PC-9 (cell line): Measurements from ENCODE around the gene LCP1. TPM values are rescaled to one million over a fixed set of nuclear protein-coding genes. Genes with fewer than 3 reads are reported as not detected.

Experiments used
- BruUV-seq: library from RNA; stranded (reverse); fragments of 400-500 nt; replicated peaks from 2 replicates; lab custom pipeline; 2021; lab: Mats Ljungman, UMichigan
- CTCF ChIA-PET: fragments of 300-600 bp; sonication (Branson Sonifier 250); formaldehyde crosslinking; loops from one replicate; lab custom pipeline; 2022; ENCODE audit warnings: antibody characterized with exemption; lab: Charles Lee
- POLR2A ChIA-PET: fragments of 300-600 bp; sonication (Branson Sonifier 250); formaldehyde crosslinking; loops from one replicate; lab custom pipeline; 2022; ENCODE audit warnings: antibody characterized with exemption; ENCODE audit not compliant: unreplicated experiment; lab: Charles Lee
- DNase-seq, 2 experiments: peaks; one replicate each; pipeline versions ENCODE4 v3.0.0 to v3.0.0-alpha.2; 2015 to 2022; ENCODE audit warnings: mixed read lengths in 1 of 2
- H2AFZ ChIP-seq: fragments of 200-600 bp; sonication (generic); 2 replicates; pipeline ENCODE4 v1.8.1; 2017; ENCODE audit warnings: antibody characterized with exemption
- H3F3A ChIP-seq: fragments of 200-600 bp; sonication (generic); 2 replicates; pipeline ENCODE4 v1.8.1; 2017; ENCODE audit warnings: antibody characterized with exemption, mild to moderate bottlenecking, low read depth; ENCODE audit not compliant: insufficient read depth
- H3K27ac ChIP-seq: fragments of 200-600 bp; sonication (generic); 2 replicates; pipeline ENCODE4 v1.6.1; 2016; ENCODE audit warnings: mixed run types
- H3K27me3 ChIP-seq: fragments of 200-600 bp; sonication (generic); 2 replicates; pipeline ENCODE4 v1.6.1; 2016; ENCODE audit warnings: low read depth, mixed run types; ENCODE audit not compliant: insufficient read depth
- H3K36me3 ChIP-seq: fragments of 200-600 bp; sonication (generic); 2 replicates; pipeline ENCODE4 v1.6.1; 2016; ENCODE audit warnings: low read depth, mixed run types
- H3K4me1 ChIP-seq: fragments of 200-600 bp; sonication (generic); replicated peaks from 2 replicates; pipeline ENCODE4 v1.6.1; 2016; ENCODE audit warnings: mixed run types; ENCODE audit not compliant: insufficient read depth
- H3K4me2 ChIP-seq: fragments of 200-600 bp; sonication (generic); 2 replicates; pipeline ENCODE4 v1.6.1; 2017; ENCODE audit warnings: mixed run types
- H3K4me3 ChIP-seq: fragments of 200-600 bp; sonication (generic); 2 replicates; pipeline ENCODE4 v1.6.1; 2016; ENCODE audit warnings: mixed run types
- H3K79me2 ChIP-seq: fragments of 200-600 bp; sonication (generic); 2 replicates; pipeline ENCODE4 v1.6.1; 2017; ENCODE audit warnings: low read depth, mixed run types
- H3K9me2 ChIP-seq: fragments of 200-600 bp; sonication (generic); 2 replicates; pipeline ENCODE4 v1.8.1; 2017; ENCODE audit warnings: mild to moderate bottlenecking; ENCODE audit not compliant: insufficient read depth
- H3K9me3 ChIP-seq: fragments of 200-600 bp; sonication (generic); 2 replicates; pipeline ENCODE4 v1.8.1; 2016; ENCODE audit warnings: low read depth; ENCODE audit not compliant: insufficient read depth
- H4K20me1 ChIP-seq: fragments of 200-600 bp; sonication (generic); 2 replicates; pipeline ENCODE4 v1.8.1; 2017; ENCODE audit not compliant: insufficient read depth
- EZH2 ChIP-seq: fragments of 200-600 bp; sonication (generic); IDR thresholded peaks from 2 replicates; pipeline ENCODE4 v1.8.0; 2017; ENCODE audit warnings: antibody characterized with exemption, low read depth
- intact Hi-C: fragments of 100-400 bp; cut with micrococcal nuclease; formaldehyde crosslinking; loops from one replicate; pipeline ENCODE4 v1.10.0; 2022; ENCODE audit not compliant: unreplicated experiment
- total RNA-seq: library from RNA; stranded (reverse); gene quantifications from 2 replicates; pipeline ENCODE4 v1.2.3, GENCODE V29; 2021
- TF ChIP-seq, protein P1 (sequence below): fragments of 200-600 bp; sonication (generic); conservative IDR thresholded peaks from 2 replicates; pipeline ENCODE4 v1.6.1; 2017; ENCODE audit warnings: mixed run types, antibody characterized with exemption, mild to moderate bottlenecking, moderate library complexity

LCP1 gene
- total RNA-seq, 1 experiment from 2014 or later, result 197 TPM

DNA sequence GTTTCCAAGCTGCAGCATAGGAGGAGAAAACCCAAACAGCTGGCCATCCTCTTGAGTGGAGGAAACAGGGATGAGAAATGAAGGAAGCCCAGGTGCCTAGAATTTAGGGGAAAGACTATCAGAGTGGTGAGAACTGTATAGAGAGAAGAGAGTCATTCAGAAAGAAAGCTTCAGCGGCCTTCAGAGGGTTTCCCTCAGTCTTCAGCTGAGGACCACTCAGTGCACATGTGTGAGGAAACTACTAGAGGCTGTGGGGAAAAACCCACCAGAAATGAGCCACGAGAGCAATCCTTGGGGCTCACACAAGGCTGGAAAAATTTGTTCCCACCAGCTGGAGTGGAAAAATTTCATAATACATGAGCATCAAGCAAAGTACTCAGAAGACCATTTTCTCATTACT lies 41.9 kb downstream of the LCP1 start:
- peaks cover 15% of the 10 kb centered on the region for H3K4me1 ChIP-seq
- H3K4me2 ChIP-seq, result no peak overlapping the region
- H4K20me1 ChIP-seq, result 0 out of 2 replicates have a peak, but pooled peaks cover 4% of the 10 kb centered on the region
- no peaks in the 10 kb centered on the region for H3K27me3 ChIP-seq
- H3K79me2 ChIP-seq, result no peaks in the 10 kb centered on the region
- no peaks in the 10 kb centered on the region for H3K9me3 ChIP-seq
- no peak for TF ChIP-seq EZH2
- TF ChIP-seq, protein P1, sequence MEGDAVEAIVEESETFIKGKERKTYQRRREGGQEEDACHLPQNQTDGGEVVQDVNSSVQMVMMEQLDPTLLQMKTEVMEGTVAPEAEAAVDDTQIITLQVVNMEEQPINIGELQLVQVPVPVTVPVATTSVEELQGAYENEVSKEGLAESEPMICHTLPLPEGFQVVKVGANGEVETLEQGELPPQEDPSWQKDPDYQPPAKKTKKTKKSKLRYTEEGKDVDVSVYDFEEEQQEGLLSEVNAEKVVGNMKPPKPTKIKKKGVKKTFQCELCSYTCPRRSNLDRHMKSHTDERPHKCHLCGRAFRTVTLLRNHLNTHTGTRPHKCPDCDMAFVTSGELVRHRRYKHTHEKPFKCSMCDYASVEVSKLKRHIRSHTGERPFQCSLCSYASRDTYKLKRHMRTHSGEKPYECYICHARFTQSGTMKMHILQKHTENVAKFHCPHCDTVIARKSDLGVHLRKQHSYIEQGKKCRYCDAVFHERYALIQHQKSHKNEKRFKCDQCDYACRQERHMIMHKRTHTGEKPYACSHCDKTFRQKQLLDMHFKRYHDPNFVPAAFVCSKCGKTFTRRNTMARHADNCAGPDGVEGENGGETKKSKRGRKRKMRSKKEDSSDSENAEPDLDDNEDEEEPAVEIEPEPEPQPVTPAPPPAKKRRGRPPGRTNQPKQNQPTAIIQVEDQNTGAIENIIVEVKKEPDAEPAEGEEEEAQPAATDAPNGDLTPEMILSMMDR, result no peak
- no TSS peak for BruUV-seq
- POLR2A ChIA-PET, result interaction anchor here (0.6 kb wide), 1 partner anchor 42 kb away, joined by 12 read pairs; the partner anchor contains the start of gene LCP1
- no peaks in the 10 kb centered on the region for H3K9me2 ChIP-seq
- no peak overlapping the region for H3K27ac ChIP-seq
- peaks cover 26% of the 10 kb centered on the region for H3F3A ChIP-seq
- intact Hi-C loops, result no loop called here
- H3K4me3 ChIP-seq, result no peak overlapping the region
- no peak overlapping the region for H2AFZ ChIP-seq
- DNase-seq, result no peak
- peaks cover 34% of the 10 kb centered on the region for H3K36me3 ChIP-seq
- CTCF ChIA-PET, result no interaction called here

DNA sequence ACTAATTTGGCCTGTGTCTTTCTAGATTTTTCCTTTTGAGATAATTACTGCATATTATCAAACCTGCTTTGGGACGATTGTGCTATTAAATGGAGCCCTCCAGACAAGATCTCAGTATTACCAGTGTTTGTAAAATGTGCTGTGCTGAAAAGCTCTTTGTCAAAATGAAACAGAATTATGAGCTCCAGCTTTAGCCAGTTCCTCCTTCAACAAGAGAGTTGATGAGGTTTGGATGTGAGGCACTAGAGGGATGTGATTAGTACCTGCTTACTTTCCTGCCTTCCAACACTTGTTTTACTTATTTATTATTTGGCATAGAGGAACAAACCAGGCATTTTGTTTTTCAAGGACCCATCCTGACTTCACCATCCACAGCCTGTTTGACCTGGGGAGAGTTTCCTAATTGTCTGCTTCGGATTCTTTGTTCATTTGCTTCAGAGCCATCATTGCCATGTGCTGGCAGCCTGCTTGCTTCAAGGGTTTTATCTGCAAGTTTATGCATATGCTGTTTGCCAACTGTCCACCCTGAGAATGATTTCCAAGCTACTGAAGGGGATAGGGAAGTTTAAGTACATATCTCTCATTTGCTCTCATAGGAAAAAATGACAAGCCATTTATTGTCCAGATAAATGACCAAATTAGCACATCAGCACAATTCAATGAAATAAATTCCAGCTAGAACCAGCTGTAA lies 44.2 kb downstream of the LCP1 start:
- no peak overlapping the region for H3K27ac ChIP-seq
- no peak for DNase-seq
- ChIA-PET CTCF (no interaction called here), POLR2A (no interaction called here)
- H3F3A ChIP-seq, result peaks cover 34% of the 10 kb centered on the region
- intact Hi-C loops, result no loop called here
- H3K4me1 ChIP-seq, result peaks cover 24% of the 10 kb centered on the region
- H2AFZ ChIP-seq, result no peak overlapping the region
- no peak for TF ChIP-seq EZH2
- TF ChIP-seq, protein P1, result no peak
- no peaks in the 10 kb centered on the region for H3K27me3 ChIP-seq
- H3K9me3 ChIP-seq, result no peaks in the 10 kb centered on the region
- H4K20me1 ChIP-seq, result 0 out of 2 replicates have a peak, but pooled peaks cover 4% of the 10 kb centered on the region
- H3K36me3 ChIP-seq, result peaks cover 35% of the 10 kb centered on the region
- H3K79me2 ChIP-seq, result 0 out of 2 replicates have a peak, but pooled peaks cover 6% of the 10 kb centered on the region
- no peaks in the 10 kb centered on the region for H3K9me2 ChIP-seq
- H3K4me2 ChIP-seq, result no peak overlapping the region
- H3K4me3 ChIP-seq, result no peak overlapping the region
- no TSS peak for BruUV-seq

DNA sequence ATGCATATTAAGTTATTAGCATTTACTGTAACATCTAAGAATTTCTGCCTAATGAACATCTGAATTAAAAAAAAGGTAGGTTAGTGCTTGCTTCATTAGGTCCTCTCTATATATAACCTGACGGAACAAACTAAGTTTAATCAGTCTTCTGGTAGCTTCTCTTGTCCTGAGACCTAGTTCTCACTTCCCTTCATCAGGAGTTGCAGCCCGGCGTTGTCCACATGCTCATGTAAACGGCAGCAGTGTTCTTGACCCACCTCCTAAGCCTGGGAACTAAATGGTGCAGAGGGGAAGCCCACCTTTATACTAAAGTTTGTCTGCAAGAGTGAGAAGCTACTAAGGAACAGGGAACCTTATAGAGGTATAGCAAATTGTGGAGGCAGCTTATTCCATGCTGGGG lies 45.3 kb downstream of the LCP1 start:
- BruUV-seq, result no TSS peak
- H2AFZ ChIP-seq, result no peak overlapping the region
- H3F3A ChIP-seq, result peaks cover 31% of the 10 kb centered on the region
- ChIA-PET CTCF (no interaction called here), POLR2A (no interaction called here)
- no peak for TF ChIP-seq EZH2
- TF ChIP-seq, protein P1, result no peak
- DNase-seq, result no peak
- H3K79me2 ChIP-seq, result 0 out of 2 replicates have a peak, but pooled peaks cover 6% of the 10 kb centered on the region
- peaks cover 38% of the 10 kb centered on the region for H3K36me3 ChIP-seq
- H3K4me1 ChIP-seq, result peaks cover 24% of the 10 kb centered on the region
- no peak overlapping the region for H3K4me2 ChIP-seq
- H4K20me1 ChIP-seq, result 0 out of 2 replicates have a peak, but pooled peaks cover 4% of the 10 kb centered on the region
- H3K9me2 ChIP-seq, result no peaks in the 10 kb centered on the region
- H3K9me3 ChIP-seq, result no peaks in the 10 kb centered on the region
- intact Hi-C loops, result no loop called here
- no peak overlapping the region for H3K4me3 ChIP-seq
- 0 out of 2 replicates have a peak overlapping the region, but pooled peaks have one; percentile 66 for H3K27ac ChIP-seq
- no peaks in the 10 kb centered on the region for H3K27me3 ChIP-seq
